Activated CD4-positive, alpha-beta T cell treated with anti-CD3 and anti-CD28 coated beads, Interleukin-2, amount 10 ng/mL, durations not matched to agents 7 days and 5 days (primary cell): ENCODE results near the gene LFNG. TPM values are rescaled to one million over a fixed set of nuclear protein-coding genes. Genes with fewer than 3 reads are reported as not detected.

Experiments used
- CTCF ChIA-PET: fragments of 350-600 bp; sonication (Branson Sonifier 250); formaldehyde crosslinking; loops from one replicate; lab custom pipeline; 2021; ENCODE audit warnings: antibody characterized with exemption; lab: Charles Lee
- POLR2A ChIA-PET: fragments of 350-600 bp; sonication (Branson Sonifier 250); formaldehyde crosslinking; loops from one replicate; lab custom pipeline; 2021; ENCODE audit warnings: antibody characterized with exemption; lab: Charles Lee
- DNase-seq: peaks from one replicate; pipeline ENCODE4 v3.0.0-alpha.2; 2020
- H3K27ac Mint-ChIP-seq: one replicate; pipeline ENCODE4 v1.8.0; 2021; ENCODE audit warnings: mild to moderate bottlenecking, moderate library complexity, mixed read lengths
- H3K27me3 Mint-ChIP-seq: one replicate; pipeline ENCODE4 v1.8.0; 2021; ENCODE audit warnings: mixed read lengths
- H3K36me3 Mint-ChIP-seq: one replicate; pipeline ENCODE4 v1.8.0; 2021; ENCODE audit warnings: low read depth, mixed read lengths
- H3K4me1 Mint-ChIP-seq: one replicate; pipeline ENCODE4 v1.8.0; 2021; ENCODE audit warnings: mixed read lengths
- H3K4me3 Mint-ChIP-seq: one replicate; pipeline ENCODE4 v1.8.0; 2021; ENCODE audit warnings: mild to moderate bottlenecking, moderate library complexity, mixed read lengths
- H3K9me3 Mint-ChIP-seq: one replicate; pipeline ENCODE4 v1.8.0; 2021; ENCODE audit warnings: mixed read lengths
- total RNA-seq, 2 experiments: library from RNA; stranded (reverse); gene quantifications; one replicate each; pipeline ENCODE4 v1.2.3, GENCODE V29; 2021

The LFNG gene
- total RNA-seq: 100 to 1,000 TPM in 1 of 2 experiments, 10 to 100 TPM in 1; 93.3 to 109 TPM

- Mint-ChIP-seq H3K9me3 (no peaks in the 10 kb centered on the region), H3K27me3 (no peaks in the 10 kb centered on the region), H3K36me3 (peaks cover 25% of the 10 kb centered on the region), H3K27ac (peak within 1 kb of the TSS; percentile 86), H3K4me1 (peaks cover 20% of the 10 kb centered on the region), H3K4me3 (peak within 1 kb of the TSS; percentile 97)
- peak; percentile 84 for DNase-seq
- POLR2A ChIA-PET: no interaction called here
- CTCF ChIA-PET: no interaction called here
Observed at GRCh38 chr7:2519119-2519930, at the start of gene LFNG. LFNG (plus strand) TSS chr7:2519774; CDS start chr7:2519862, 88 bp downstream.

GRCh38 chr7:2470204-2471021 lies 49.2 kb upstream of the LFNG start:
- H3K4me1 Mint-ChIP-seq: peaks cover 4% of the 10 kb centered on the region
- H3K4me3 Mint-ChIP-seq: no peak overlapping the region
- H3K9me3 Mint-ChIP-seq: no peaks in the 10 kb centered on the region
- H3K36me3 Mint-ChIP-seq: no peaks in the 10 kb centered on the region
- CTCF ChIA-PET: interaction anchor here (0.8 to 6.0 kb wide), 8 partner anchors 9 to 122 kb away, joined by 3 to 53 read pairs (median 4); no protein-coding TSS in a partner anchor
- DNase-seq: no peak
- POLR2A ChIA-PET: no interaction called here
- H3K27ac Mint-ChIP-seq: no peak overlapping the region
- peaks cover 15% of the 10 kb centered on the region for H3K27me3 Mint-ChIP-seq

- H3K27me3 Mint-ChIP-seq: peaks cover 15% of the 10 kb centered on the region
- DNase-seq: no peak
- ChIA-PET CTCF (interaction anchor here (0.9 to 6.0 kb wide), 4 partner anchors 13 to 18 kb away, joined by 3 to 53 read pairs (median 14); no protein-coding TSS in a partner anchor), POLR2A (no interaction called here)
- H3K36me3 Mint-ChIP-seq: no peaks in the 10 kb centered on the region
- H3K4me3 Mint-ChIP-seq: no peak overlapping the region
- H3K9me3 Mint-ChIP-seq: no peaks in the 10 kb centered on the region
- H3K4me1 Mint-ChIP-seq: peaks cover 4% of the 10 kb centered on the region
- H3K27ac Mint-ChIP-seq: no peak overlapping the region
Observed at GRCh38 chr7:2471022-2471329, 48.6 kb upstream of the LFNG start.

- peaks cover 4% of the 10 kb centered on the region for H3K4me1 Mint-ChIP-seq
- H3K36me3 Mint-ChIP-seq: no peaks in the 10 kb centered on the region
- H3K9me3 Mint-ChIP-seq: no peaks in the 10 kb centered on the region
- POLR2A ChIA-PET: no interaction called here
- H3K27ac Mint-ChIP-seq: no peak overlapping the region
- DNase-seq: no peak
- CTCF ChIA-PET: interaction anchor here (6.0 kb wide), 1 partner anchor 18 kb away, joined by 53 read pairs; no protein-coding TSS in a partner anchor
- H3K27me3 Mint-ChIP-seq: peaks cover 15% of the 10 kb centered on the region
- H3K4me3 Mint-ChIP-seq: no peak overlapping the region
Observed at GRCh38 chr7:2471396-2471795, 48.2 kb upstream of the LFNG start.

- Mint-ChIP-seq H3K4me3 (no peak overlapping the region), H3K4me1 (peaks cover 7% of the 10 kb centered on the region), H3K27ac (no peak overlapping the region), H3K27me3 (peaks cover 15% of the 10 kb centered on the region), H3K36me3 (no peaks in the 10 kb centered on the region), H3K9me3 (no peaks in the 10 kb centered on the region)
- ChIA-PET CTCF (no interaction called here), POLR2A (no interaction called here)
- no peak for DNase-seq
Observed at GRCh38 chr7:2472739-2473138, 46.8 kb upstream of the LFNG start.

- H3K27ac Mint-ChIP-seq: no peak overlapping the region
- DNase-seq: no peak
- no peak overlapping the region for H3K4me3 Mint-ChIP-seq
- no peaks in the 10 kb centered on the region for H3K9me3 Mint-ChIP-seq
- H3K27me3 Mint-ChIP-seq: peaks cover 15% of the 10 kb centered on the region
- ChIA-PET POLR2A (no interaction called here), CTCF (no interaction called here)
- no peaks in the 10 kb centered on the region for H3K36me3 Mint-ChIP-seq
- peaks cover 15% of the 10 kb centered on the region for H3K4me1 Mint-ChIP-seq
Observed at GRCh38 chr7:2473496-2474180, 45.9 kb upstream of the LFNG start.

- H3K9me3 Mint-ChIP-seq: no peaks in the 10 kb centered on the region
- ChIA-PET CTCF (no interaction called here), POLR2A (no interaction called here)
- no peaks in the 10 kb centered on the region for H3K36me3 Mint-ChIP-seq
- H3K4me1 Mint-ChIP-seq: peaks cover 11% of the 10 kb centered on the region
- H3K27ac Mint-ChIP-seq: no peak overlapping the region
- no peak for DNase-seq
- peaks cover 13% of the 10 kb centered on the region for H3K27me3 Mint-ChIP-seq
- no peak overlapping the region for H3K4me3 Mint-ChIP-seq
Observed at GRCh38 chr7:2474224-2474623, 45.4 kb upstream of the LFNG start.

- ChIA-PET POLR2A (no interaction called here), CTCF (no interaction called here)
- DNase-seq: no peak
- H3K4me3 Mint-ChIP-seq: no peak overlapping the region
- no peaks in the 10 kb centered on the region for H3K36me3 Mint-ChIP-seq
- H3K27me3 Mint-ChIP-seq: peaks cover 7% of the 10 kb centered on the region
- H3K9me3 Mint-ChIP-seq: no peaks in the 10 kb centered on the region
- no peak overlapping the region for H3K27ac Mint-ChIP-seq
- H3K4me1 Mint-ChIP-seq: peaks cover 11% of the 10 kb centered on the region
Observed at GRCh38 chr7:2474813-2475677, 44.5 kb upstream of the LFNG start.

- no peak overlapping the region for H3K4me3 Mint-ChIP-seq
- DNase-seq: no peak
- CTCF ChIA-PET: no interaction called here
- H3K4me1 Mint-ChIP-seq: peaks cover 11% of the 10 kb centered on the region
- H3K27ac Mint-ChIP-seq: no peak overlapping the region
- POLR2A ChIA-PET: no interaction called here
- H3K36me3 Mint-ChIP-seq: no peaks in the 10 kb centered on the region
- peaks cover 2% of the 10 kb centered on the region for H3K27me3 Mint-ChIP-seq
- H3K9me3 Mint-ChIP-seq: no peaks in the 10 kb centered on the region
Observed at GRCh38 chr7:2475678-2476015, 43.9 kb upstream of the LFNG start.

GRCh38 chr7:2476298-2476697 lies 43.3 kb upstream of the LFNG start, which contains the start of gene GRIFIN:
GRIFIN (minus strand) TSS chr7:2476398; CDS start chr7:2476383, 15 bp downstream.
- ChIA-PET POLR2A (no interaction called here), CTCF (interaction anchor here (0.5 to 1.5 kb wide), 2 partner anchors 79 to 155 kb away, joined by 3 to 4 read pairs; no protein-coding TSS in a partner anchor)
- no peak for DNase-seq
- Mint-ChIP-seq H3K9me3 (no peaks in the 10 kb centered on the region), H3K27ac (no peak within 1 kb of the TSS), H3K4me1 (peaks cover 11% of the 10 kb centered on the region), H3K36me3 (no peaks in the 10 kb centered on the region), H3K4me3 (no peak within 1 kb of the TSS), H3K27me3 (no peaks in the 10 kb centered on the region)

- Mint-ChIP-seq H3K4me3 (no peak overlapping the region), H3K4me1 (peaks cover 11% of the 10 kb centered on the region), H3K9me3 (no peaks in the 10 kb centered on the region), H3K27ac (no peak overlapping the region), H3K36me3 (no peaks in the 10 kb centered on the region), H3K27me3 (no peaks in the 10 kb centered on the region)
- no peak for DNase-seq
- CTCF ChIA-PET: interaction anchor here (1.5 kb wide), 1 partner anchor 154 kb away, joined by 4 read pairs; no protein-coding TSS in a partner anchor
- POLR2A ChIA-PET: no interaction called here
Observed at GRCh38 chr7:2476776-2477446, 42.7 kb upstream of the LFNG start.
